HG02973 (cell line): ENCODE results near the gene TMEM243.
A peak's percentile ranks its signal among the peaks of the same experiment; 100 is the strongest.
"Not testable (repeated sequence)": the region's sequence is repeated elsewhere in the genome, so short reads cannot be mapped to it uniquely, and the experiment has no call there.

Experiments
- ATAC-seq: cut with Tn5 transposase; IDR thresholded peaks from one replicate; pipeline ENCODE4 v1.9.1; 2021; ENCODE audit warnings: moderate library complexity; ENCODE audit not compliant: unreplicated experiment

TMEM243 gene, protein sequence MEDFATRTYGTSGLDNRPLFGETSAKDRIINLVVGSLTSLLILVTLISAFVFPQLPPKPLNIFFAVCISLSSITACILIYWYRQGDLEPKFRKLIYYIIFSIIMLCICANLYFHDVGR

DNA sequence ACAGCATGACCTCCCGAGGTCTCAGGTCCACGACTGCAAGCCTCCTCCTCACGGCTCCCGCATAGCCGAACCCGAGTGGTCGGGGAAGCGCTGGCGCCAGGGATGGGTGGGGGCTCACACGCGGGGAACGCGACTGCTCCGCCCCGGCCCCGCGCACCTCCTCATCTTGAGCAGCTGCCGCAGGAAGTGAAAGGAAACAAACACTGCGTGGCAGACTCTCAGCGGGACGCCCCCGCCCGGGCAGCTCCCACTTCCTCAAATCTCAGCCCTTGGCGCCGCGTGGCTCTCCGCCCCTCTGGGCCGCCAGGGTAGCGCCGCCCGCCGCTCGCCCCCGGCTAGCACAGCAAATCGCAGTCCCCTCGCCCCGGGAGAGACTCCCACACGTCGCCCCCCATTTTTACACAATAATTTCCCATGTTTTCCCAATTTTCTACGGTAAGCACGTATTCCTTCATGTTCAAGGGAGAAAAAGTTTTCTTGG, at the start of gene TMEM243:
Gene TMEM243, minus strand, starts transcription at position 188 of the 481 bp plus-strand sequence. CDS start 229 bp downstream, outside the sequence.
- peak; percentile 41 for ATAC-seq

DNA sequence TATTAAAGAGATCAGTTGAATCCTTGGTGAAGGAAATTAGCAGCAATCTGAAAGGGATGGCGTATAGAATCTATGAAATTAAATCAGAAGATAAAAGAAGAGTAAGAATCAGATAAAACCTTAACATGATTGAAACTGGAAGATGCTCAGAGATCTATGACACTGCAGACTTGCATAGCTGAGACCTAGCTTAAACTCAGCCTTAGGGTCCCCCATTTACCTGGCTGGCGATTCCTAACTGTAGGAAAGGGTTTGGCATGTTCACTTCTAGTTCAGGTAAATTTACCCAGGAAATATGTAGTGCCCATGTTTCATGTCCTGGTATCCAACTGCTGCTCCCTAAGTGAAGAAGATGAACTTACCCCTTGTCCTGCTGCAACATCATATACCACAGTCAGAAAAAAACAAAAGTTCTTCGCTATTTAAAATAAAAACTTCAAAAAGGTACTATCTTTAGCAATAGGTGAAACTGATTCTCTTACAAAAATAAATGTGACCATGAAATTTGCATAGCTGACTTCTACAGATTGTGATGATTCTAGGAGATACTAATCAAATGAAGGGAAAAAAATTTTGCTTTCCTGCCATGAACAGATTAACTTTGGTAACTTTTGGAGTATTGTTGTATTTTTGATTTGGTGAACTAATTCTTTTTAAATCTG, 47.8 kb upstream of the TMEM243 start:
- ATAC-seq: peak; percentile 66

DNA sequence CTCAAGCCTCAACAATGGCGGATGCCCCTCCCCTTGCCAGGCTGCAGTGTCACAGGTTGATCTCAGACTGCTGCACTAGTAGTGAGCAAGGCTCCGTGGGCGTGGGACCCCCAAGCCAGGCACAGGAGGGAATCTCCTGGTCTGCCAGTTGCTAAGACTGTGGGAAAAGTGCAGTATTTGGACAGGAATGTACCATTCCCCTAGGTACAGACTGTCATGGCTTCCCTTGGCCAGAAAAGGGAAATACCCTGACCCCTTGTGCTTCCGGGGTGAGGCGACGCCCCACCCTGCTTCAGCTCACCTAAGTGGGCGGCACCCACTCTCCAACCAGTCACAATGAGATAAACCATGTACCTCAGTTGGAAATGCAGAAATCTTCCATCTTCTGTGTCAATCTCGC, 44.0 kb upstream of the TMEM243 start:
- no peak for ATAC-seq

DNA sequence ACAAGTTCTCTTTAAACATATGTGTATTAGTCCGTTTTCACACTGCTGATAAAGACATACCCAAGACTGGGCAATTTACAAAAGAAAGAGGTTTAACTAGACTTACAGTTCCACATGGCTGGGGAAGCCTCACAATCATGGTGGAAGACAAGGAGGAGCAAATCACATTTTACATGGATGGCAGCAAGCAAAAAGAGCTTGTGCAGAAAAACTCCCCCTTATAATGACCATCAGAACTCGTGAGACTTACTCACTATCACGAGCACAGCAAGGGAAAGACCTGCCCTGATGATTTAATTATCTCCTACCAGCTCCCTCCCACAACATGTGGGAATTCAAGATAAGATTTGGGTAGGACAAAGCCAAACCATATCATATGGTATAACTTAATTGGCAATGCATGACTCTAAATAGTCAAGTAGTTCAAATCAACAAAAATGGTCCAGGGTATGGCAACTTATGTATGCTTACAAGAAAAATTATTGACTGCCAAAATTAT, 34.1 kb upstream of the TMEM243 start:
- ATAC-seq: no peak

DNA sequence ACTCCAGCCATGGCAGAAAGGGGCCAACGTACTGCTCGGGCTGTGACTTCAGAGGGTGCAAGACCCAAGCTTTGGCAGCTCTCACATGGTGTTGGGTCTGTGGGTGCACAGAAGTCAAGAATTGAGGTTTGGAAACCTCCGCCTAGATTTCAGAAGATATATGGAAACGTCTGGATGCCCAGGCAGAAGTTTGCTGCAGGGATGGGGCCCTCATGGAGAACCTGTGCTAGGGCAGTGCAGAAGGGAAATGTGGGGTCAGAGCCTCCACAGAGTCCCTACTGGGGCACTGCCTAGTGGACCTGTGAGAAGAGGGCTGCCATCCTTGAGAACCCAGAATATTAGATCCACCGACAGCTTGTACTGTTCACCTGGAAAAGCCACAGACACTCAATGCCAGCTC, 26.1 kb upstream of the TMEM243 start:
- not testable (repeated sequence) for ATAC-seq

DNA sequence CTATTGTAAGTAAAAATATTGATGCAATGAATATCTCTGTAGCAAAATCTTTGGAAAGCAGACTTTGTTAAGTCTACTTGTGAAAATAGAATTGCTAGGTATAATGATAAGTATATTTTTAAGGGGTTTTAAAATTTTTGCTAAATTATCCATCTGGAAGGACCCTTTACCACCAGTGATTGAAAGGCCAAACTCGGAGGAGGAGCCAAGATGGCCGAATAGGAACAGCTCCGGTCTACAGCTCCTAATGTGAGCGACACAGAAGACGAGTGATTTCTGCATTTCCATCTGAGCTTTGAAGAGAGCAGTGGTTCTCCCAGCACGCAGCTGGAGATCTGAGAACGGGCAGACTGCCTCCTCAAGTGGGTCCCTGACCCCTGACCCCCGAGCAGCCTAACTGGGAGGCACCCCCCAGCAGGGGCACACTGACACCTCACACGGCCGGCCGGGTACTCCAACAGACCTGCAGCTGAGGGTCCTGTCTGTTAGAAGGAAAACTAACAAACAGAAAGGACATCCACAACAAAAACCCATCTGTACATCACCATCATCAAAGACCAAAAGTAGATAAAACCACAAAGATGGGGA, 19.0 kb upstream of the TMEM243 start:
- ATAC-seq: not testable (repeated sequence)

DNA sequence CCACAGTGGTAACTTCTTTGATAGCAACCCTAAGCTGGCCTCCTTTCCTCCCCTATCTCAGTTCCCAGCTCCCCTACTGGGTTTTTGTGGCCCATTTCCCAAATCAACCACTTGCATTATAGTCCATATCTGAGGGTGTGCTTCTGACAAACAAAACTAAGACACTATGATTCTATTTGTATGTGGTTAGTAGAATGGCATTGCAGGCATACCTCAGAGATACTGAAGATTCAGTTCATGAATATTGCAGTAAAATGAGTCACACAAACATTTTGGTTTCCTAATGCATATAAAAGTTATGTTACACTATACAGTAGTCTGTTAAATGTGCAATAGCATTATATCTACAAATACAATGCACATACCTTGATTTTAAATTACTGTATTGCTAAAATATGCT, 15.4 kb upstream of the TMEM243 start:
- ATAC-seq: no peak

DNA sequence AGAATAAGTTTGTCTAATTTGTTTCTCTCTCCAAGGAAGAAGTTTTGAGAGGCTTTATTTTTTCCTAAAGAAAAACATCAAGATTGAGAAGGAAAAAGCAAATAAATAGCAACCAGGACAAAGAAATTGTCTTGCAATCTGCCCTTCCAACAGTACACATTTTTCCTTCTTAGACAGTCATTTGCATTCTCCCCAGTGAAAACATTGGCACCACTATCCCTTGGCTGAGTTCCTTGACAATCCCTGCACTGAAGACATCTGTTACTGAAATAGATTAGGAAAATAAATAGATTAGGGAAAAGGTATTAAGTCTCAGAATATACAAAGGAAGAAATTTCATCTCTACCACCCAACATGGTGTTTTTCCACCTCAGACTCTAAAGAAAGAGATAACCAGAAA, 12.2 kb upstream of the TMEM243 start:
- ATAC-seq: no peak

DNA sequence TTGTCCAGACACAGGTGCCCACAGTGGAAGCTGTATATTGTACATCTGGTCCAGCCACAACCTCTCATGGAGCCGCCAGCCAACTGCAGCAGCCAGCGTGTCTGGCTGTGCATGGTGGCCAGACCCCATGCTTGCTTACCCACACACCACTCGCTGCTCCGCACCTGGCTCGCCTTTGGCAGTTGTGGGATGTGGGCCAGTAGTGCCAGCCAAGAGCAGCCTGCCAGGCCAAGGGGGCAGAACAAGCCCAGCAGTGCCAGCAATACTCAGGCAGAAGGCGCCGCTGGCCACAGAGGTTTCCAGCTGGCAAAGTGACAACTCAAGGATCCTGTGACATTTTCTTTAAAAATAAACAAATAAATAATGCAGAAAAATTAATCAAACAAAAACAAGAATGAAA, 11.7 kb upstream of the TMEM243 start:
- ATAC-seq: no peak

DNA sequence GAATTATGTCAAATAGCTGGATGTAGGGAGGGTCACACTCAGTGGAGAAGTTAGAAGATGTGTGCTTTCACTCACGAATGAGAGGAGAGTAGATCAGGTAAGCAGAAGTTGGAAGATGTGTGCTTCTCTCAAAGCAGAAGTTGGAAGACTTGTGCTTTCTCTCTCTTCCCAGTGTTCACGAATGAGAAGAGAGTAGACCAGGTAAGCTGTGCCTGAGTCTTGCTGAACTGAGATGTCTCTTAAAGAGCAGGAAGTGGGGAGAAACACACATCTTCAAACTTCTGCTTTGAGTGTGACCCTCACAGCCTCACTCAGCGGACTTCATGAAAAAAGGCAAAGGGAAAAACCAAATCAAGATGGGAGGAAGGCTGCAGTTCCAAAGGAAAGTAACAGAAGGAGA, 7.0 kb upstream of the TMEM243 start:
- no peak for ATAC-seq

DNA sequence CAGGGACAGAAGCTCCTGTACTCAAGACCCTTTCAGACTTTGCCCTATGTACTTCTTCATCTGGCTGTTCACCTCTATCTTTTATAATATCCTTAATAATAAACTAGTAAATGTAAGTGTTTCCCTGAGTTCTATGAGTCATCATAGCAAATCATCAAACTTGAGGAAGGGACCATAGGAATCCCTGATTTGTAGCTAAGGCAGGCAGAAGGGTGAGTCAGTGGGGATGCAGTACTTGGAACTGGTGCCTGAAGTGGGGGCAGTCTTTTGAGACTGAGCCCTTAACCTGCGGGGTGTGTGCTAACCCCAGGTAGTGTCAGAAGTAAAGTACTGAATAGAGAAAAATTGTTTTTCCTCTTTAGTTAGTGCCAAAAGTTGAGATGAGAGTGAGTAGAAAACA, 6.2 kb upstream of the TMEM243 start:
- no peak for ATAC-seq

DNA sequence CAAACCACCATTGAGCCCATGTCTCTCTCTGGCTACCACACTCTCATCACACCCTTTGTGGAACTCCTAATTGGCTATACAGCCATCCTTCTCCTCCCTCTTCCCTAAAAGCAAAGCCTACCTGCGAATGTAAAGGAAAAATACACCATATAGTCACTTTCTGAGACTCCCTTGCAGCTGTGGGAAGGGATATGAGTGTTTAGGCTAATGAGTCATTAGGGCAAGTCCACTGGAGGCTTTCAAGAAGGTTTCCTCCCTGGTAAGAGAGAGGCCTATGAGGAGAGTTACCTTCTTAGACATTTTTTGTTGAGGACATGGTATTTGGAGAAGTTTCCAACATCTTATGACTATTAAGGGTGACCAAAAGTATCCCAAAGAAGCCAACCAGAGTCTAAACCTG, 4.1 kb upstream of the TMEM243 start:
- ATAC-seq: no peak

DNA sequence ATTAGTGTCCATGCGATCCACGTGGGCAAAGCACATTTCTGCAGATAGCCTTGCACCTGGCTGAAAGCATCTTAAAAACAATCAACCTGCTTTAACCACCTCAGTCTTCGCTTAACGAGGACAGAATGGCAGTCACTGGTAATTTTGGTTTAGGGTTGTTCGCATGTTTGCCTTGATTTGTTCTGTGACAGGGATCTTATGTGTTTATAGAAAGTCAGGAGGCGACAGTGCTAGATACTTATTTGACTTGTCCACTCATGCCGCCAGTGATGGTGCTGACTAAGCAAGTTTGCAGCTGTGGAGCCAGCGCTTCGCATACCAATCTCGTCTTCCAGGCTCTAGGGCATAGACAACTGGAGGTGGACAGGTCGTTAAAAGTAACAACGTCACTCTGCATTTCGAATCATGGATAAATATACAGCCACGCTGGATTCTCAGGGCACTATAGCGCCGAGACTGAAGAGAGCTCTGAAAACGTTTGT, 1.2 kb upstream of the TMEM243 start:
- no peak for ATAC-seq

DNA sequence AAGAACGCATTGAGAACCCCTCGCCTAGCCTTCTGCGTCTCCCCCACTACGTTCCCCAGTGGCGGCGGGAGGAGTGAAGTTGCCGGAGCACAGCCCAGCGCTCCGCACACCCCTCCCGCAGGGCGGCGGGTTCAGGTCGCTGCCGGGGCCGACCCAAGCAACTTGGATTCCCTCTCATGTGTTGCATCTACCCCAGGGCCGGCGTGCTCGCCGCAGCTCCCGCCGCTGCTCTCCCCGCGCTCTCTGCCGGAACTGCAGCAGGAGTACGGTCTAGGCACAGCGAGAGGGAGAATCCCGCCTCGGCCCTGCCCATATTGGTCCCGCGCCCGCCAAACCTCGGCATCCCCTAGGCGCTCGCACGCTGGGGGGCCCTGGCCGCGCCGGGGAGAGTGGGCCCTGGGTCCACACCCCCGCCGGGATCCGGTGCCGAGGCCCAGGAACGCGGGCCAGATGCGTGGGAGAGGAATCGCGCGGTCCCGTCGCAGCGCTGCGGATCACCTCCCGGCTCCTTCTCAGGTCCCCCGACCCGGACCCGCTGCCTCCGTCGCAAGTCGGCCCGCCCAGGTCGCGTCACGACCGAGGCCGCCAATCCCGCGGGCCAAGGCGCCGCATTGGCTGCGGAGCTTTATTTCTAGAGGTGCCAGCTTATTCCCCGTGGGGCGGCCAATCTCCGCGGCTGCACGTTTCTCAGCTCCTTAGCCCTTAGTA, 648 bp upstream of the TMEM243 start:
- ATAC-seq: peak; percentile 30

DNA sequence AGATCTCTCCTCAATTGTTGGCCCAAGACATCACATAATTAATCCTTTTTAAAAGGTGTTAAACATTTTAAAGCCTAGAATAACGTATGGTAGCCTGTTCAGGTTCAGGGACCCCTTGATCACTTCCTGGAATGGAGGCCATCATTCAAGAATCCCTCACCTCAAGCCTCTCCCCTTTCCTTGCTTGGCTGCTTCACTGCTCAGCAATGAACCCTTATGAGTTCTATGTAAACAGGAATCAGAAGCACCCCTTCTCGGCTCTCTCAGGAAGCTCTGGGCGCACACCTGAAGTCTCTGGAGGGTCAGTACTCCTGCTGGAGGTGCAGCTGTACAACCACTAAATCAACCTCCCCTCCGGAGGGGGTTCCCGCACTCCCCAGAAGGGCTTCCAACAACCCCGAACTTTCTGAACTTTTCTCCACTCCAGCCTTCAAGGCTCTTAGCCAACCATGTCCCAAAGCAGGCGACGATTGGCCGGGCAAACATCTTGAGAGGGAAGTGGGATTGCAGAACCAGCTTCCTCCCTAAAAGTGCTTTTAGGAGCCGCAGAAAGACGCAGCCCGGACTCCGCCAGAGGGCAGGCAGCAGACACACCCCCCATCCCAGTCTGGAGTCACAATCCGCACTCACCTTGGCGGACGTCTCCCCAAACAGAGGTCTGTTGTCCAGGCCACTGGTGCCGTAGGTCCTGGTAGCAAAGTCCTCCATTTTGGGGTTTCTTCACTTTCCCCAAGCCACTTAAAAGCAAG, 562 bp downstream of the TMEM243 start:
- ATAC-seq: no peak

DNA sequence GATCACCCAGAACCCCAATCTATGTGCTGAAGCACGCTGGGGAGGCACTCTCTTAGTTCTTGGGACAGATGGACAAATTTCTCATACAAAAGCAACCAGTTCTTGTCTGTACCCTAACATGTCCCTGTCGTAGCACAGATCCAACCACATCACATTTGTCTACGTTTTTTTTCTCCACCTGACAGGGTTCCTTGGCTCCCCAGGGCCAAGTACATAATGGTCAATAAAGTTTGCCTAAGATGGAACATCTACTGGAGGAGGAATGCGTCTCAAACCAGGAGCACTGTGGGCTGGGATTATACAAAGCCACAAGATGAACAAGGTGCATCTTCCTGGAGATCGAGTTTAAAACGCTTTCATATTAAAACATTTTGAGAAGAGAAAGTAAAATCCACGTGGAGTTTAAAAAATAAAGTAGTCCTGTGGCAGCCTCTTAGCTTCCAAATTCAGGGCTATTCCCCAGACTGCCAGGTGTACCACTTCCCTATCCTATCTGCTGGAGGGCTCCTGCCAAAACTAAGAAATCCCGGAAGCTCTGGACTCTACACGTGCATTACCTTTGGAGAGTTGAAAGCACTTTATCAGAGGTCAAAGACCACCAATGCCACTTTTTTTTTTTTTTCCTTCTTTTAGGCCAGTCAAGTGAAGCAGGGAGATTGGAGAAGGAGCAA, 1.4 kb downstream of the TMEM243 start:
- ATAC-seq: no peak

DNA sequence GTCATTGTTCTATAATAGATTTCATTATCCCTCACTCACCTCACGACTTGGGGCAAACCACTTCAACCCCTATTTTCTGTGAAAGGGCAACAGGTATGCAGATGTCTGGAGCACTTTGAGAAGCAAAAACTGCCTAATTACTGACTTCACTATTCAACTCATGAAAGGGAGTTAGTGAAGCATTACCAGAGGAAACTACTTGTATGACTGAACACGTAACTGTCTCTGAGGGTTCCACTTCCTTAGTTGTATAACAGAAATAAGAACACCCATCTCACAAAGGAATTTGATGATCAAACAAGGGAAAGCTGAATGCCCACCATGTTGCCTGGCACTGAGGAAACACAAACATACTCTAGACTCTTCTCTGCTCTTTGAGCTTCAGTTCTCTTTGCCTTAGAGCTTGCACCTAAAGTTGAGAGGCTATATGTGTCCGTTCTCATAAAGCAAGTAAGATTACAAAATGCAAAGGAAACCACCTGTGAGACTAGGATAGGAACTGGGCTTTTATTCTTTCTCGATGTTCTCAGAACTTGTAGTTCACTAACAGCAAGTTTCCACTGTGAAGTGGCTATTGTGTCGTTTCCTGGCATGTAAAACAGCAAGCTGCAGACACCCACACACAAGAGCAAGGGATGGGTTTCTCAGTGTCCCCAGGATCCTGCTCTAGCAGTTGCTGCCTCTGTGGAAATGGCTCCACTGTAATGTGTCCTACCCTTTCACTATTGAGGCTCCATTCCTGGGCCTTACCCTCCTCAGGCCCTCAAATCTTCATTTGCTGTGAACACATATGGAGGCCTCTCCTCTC, 2.6 kb downstream of the TMEM243 start:
- ATAC-seq: peak; percentile 58

DNA sequence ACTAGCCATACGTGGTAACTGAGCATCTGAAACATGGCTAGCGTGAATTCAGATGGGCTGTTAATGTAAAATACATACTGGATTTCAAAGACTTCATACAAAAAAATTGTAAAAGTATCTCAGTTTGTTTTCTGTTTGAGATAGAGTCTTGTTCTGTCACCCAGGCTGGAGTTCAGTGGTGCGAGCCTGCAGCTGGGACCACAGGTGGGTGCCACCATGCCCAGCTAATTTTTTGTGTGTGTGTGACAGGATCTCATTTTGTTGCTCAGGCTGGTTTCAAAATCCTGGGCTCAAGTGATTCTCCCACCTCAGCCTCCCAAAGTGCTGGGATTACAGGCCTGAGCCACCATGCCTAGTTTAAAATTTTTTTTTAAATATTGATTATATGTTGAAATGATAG, 4.5 kb downstream of the TMEM243 start:
- ATAC-seq: no peak

DNA sequence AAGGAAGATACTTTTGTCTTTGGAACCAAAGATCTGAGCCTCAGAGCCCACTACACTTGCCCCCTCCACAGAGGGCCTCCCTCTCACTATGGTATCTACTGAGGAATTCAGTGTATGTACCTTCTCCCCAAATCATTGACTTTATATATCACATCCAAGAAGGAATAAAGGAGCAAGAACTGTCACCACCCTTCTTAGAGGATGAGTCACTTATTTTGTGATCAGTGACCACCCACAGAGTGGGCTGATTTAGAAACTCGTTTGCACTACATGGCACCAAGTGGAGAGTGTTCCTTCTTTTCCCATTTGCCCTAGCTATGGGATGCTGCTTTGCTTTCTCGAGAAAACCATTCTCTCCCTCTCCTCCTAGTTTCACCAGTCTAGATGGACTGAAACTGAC, 5.7 kb downstream of the TMEM243 start:
- ATAC-seq: no peak
